Measurements from ENCODE around the gene E2F4.

Gene E2F4

GRCh38 chr16:67228905-67229304 lies 37.0 kb downstream of the E2F4 start:
- no peak for TF ChIP-seq ZNF8 (CRISPR knock-in tag; IDR thresholded peaks at IDR 0.05)
- TF ChIP-seq ESRRG (CRISPR knock-in tag; IDR thresholded peaks at IDR 0.05), result no peak
- no peak for TF ChIP-seq TCF4 (CRISPR knock-in tag; IDR thresholded peaks at IDR 0.05; ENCODE audit: borderline replicate concordance)
- no peak for TF ChIP-seq PPARA (CRISPR knock-in tag; IDR thresholded peaks at IDR 0.05; ENCODE audit: borderline replicate concordance)
- TF ChIP-seq ZFP3 (CRISPR knock-in tag; IDR thresholded peaks at IDR 0.05), result no peak
- TF ChIP-seq, protein P1, sequence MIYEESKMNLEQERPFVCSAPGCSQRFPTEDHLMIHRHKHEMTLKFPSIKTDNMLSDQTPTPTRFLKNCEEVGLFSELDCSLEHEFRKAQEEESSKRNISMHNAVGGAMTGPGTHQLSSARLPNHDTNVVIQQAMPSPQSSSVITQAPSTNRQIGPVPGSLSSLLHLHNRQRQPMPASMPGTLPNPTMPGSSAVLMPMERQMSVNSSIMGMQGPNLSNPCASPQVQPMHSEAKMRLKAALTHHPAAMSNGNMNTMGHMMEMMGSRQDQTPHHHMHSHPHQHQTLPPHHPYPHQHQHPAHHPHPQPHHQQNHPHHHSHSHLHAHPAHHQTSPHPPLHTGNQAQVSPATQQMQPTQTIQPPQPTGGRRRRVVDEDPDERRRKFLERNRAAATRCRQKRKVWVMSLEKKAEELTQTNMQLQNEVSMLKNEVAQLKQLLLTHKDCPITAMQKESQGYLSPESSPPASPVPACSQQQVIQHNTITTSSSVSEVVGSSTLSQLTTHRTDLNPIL (CRISPR knock-in tag; IDR thresholded peaks at IDR 0.05; ENCODE audit: low read depth), result no peak
- TF ChIP-seq TSHZ2 (CRISPR knock-in tag; IDR thresholded peaks at IDR 0.05), result no peak
- no peak for TF ChIP-seq CSDC2 (CRISPR knock-in tag; IDR thresholded peaks at IDR 0.05)
- TF ChIP-seq TOX (CRISPR knock-in tag; IDR thresholded peaks at IDR 0.05; ENCODE audit: borderline replicate concordance), result no peak
- TF ChIP-seq ZC3H10 (CRISPR knock-in tag; IDR thresholded peaks at IDR 0.05), result no peak
- TF ChIP-seq OSR1 (CRISPR knock-in tag; IDR thresholded peaks at IDR 0.05), result no peak
- no peak for ATAC-seq

DNA sequence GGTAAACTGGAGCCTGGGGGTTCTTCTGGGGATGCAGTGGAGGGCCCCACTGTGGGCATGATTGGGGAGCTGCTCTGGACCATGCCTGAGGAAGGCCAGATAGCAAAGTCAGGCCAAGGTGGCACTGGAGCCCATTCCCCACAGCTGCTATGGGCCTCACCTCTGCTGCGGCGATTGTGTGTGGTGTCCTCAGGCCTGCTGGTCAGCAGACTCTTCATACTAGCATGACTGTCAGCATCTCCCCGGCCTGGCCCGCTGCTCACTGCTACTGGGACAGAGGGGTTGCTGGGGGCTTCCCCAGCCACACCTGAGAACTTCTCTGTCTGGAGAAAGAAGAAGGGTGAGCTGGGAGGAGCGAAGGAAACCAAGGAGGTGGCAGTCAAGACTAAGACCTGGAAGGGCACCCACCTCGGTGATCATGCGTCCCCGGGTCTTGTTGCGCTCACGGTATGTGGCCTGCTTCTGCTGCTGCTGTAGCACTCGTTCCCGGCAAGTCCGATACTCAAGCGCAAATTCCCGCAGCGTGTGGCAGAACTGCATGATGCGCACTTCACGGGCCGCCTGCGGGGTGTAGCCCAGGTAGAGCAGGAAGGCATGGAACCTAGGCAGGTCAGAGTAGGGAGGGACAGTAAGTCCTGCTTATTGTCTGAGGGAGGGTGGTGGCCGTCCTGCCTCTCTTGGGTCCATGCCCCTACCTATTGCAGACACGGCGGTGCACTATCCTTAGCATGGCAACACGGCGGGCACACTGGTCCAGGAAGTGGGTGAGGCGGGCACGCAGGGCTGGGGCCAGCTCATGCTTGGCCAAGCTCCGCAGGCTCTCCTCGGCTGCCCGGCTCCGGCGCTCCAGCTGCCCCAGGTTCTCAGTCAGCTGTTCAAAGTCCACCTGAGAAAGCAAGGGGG lies 38.2 kb downstream of the E2F4 start:
- TF ChIP-seq CSRNP3 (CRISPR knock-in tag; IDR thresholded peaks at IDR 0.05) (no peak), ISL1 (CRISPR knock-in tag; IDR thresholded peaks at IDR 0.05) (no peak), OSR1 (CRISPR knock-in tag; IDR thresholded peaks at IDR 0.05) (no peak), ESRRG (CRISPR knock-in tag; IDR thresholded peaks at IDR 0.05) (no peak), ARNTL (CRISPR knock-in tag; IDR thresholded peaks at IDR 0.05; ENCODE audit: borderline replicate concordance, low read depth) (no peak), POU6F1 (CRISPR knock-in tag; IDR thresholded peaks at IDR 0.05; ENCODE audit: borderline replicate concordance, low read depth) (no peak), RARB (CRISPR knock-in tag; IDR thresholded peaks at IDR 0.05) (no peak), SNAI2 (CRISPR knock-in tag; IDR thresholded peaks at IDR 0.05) (no peak), PPARA (CRISPR knock-in tag; IDR thresholded peaks at IDR 0.05; ENCODE audit: borderline replicate concordance) (no peak), GLIS3 (CRISPR knock-in tag; IDR thresholded peaks at IDR 0.05) (no peak)
- no peak for ATAC-seq

DNA sequence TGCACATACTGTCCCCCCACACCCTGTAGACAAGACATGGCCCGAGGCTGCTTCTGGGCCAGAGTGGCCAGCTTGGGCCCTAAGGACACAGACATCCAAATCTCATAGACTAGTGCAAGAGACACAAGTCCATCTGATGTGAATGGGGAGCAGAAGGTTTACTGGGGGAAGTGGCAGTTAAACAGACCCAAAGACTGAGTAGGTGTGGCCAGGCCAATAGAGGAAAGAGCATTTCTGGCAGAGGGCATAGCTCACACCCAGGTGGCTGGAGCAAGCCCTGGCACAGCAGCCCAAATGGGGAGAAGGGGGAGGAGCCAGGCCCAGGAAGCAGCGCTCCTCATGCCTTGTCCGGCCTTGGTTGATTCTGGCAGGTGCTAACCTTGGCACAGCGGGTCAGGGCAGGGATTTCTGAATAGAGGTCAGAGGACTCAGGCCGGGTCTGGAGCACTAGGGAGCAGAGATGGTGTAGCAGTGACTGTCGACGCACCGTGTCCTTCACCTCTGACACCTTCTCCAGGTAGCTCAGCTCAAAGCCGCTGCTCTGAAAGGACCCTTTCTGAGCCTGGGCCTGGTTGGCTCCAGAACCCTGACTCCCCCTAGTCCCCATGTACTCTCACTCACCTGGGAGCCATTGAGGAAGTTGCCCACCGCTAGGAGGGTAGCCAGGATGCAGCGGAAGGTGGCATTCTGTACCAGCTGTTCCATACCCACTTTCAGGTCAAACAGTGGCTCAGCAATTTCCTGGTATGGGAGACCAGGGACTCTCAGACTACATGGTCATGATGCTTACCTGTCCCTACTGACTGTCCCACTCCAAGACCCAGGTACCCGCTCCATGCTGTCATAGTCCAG lies 39.1 kb downstream of the E2F4 start:
- ATAC-seq, result no peak

More for the DNA sequence above, 39.1 kb downstream of the E2F4 start:
- no peak for TF ChIP-seq CSRNP3 (CRISPR knock-in tag; IDR thresholded peaks at IDR 0.05)
- TF ChIP-seq TOX (CRISPR knock-in tag; IDR thresholded peaks at IDR 0.05; ENCODE audit: borderline replicate concordance), result no peak
- TF ChIP-seq OSR1 (CRISPR knock-in tag; IDR thresholded peaks at IDR 0.05), result no peak
- no peak for TF ChIP-seq PATZ1 (CRISPR knock-in tag; IDR thresholded peaks at IDR 0.05; ENCODE audit: borderline replicate concordance)
- TF ChIP-seq ISL1 (CRISPR knock-in tag; IDR thresholded peaks at IDR 0.05), result no peak
- TF ChIP-seq GLIS3 (CRISPR knock-in tag; IDR thresholded peaks at IDR 0.05), result no peak

Measured in SK-N-SH treated with all-trans-retinoic acid at 6 μM for 48 hours (cell line).